HepG2 (cell line): ENCODE results near the gene TUBGCP6.

Experiments
- ARID2 ChIP-seq: sonication (generic); formaldehyde crosslinking; IDR thresholded peaks from 2 replicates; pipeline ENCODE4 v1.8.1; 2022; ENCODE audit warnings: mild to moderate bottlenecking, missing genetic modification reagents, borderline replicate concordance
- BHLHE40 ChIP-seq: IDR thresholded peaks from 2 replicates; pipeline ENCODE4 v1.6.1; 2011; ENCODE audit warnings: low read length, improper control_type of control experiment
- ELF4 ChIP-seq: sonication (generic); formaldehyde crosslinking; IDR thresholded peaks from 2 replicates; pipeline ENCODE4 v1.5.0; 2020; ENCODE audit warnings: missing genetic modification reagents, mild to moderate bottlenecking, moderate library complexity, borderline replicate concordance
- MAF1 ChIP-seq: sonication (generic); formaldehyde crosslinking; IDR thresholded peaks from 2 replicates; pipeline ENCODE4 v1.5.0; 2020; ENCODE audit warnings: missing genetic modification reagents, borderline replicate concordance
- MAFG ChIP-seq: sonication (generic); formaldehyde crosslinking; IDR thresholded peaks from 2 replicates; pipeline ENCODE4 v1.5.1; 2020; ENCODE audit warnings: mild to moderate bottlenecking, missing genetic modification reagents
- PAF1 ChIP-seq: IDR thresholded peaks from 2 replicates; pipeline ENCODE4 v1.6.1; 2016; ENCODE audit warnings: missing genetic modification reagents, missing compliant biosample characterization
- POLR2A ChIP-seq, 2 experiments: IDR thresholded peaks; 2 replicates each; pipeline ENCODE4 v1.6.1; 2011; ENCODE audit warnings: low read depth in 2 of 2, low read length in 2 of 2, mild to moderate bottlenecking in 1 of 2, moderate library complexity in 1 of 2; ENCODE audit not compliant: insufficient read depth in 1 of 2
- REL ChIP-seq: sonication (generic); formaldehyde crosslinking; conservative IDR thresholded peaks from 2 replicates; pipeline ENCODE4 v1.8.0; 2022; ENCODE audit warnings: mild to moderate bottlenecking, missing genetic modification reagents, moderate library complexity
- SALL1 ChIP-seq: sonication (generic); formaldehyde crosslinking; IDR thresholded peaks from 2 replicates; pipeline ENCODE4 v1.8.0; 2022; ENCODE audit warnings: mild to moderate bottlenecking, missing genetic modification reagents
- SP2 ChIP-seq: sonication (generic); formaldehyde crosslinking; IDR thresholded peaks from 2 replicates; pipeline ENCODE4 v1.5.1; 2020; ENCODE audit warnings: mild to moderate bottlenecking, missing genetic modification reagents
- TF ChIP-seq, protein P1 (sequence below): sonication (generic); formaldehyde crosslinking; IDR thresholded peaks from 2 replicates; pipeline ENCODE4 v1.8.0; 2022; ENCODE audit warnings: mild to moderate bottlenecking, missing genetic modification reagents
- TF ChIP-seq, protein P2 (sequence below): sonication (generic); formaldehyde crosslinking; IDR thresholded peaks from 2 replicates; pipeline ENCODE4 v1.5.0; 2020; ENCODE audit warnings: mild to moderate bottlenecking, missing genetic modification reagents, moderate library complexity
- TF ChIP-seq, protein P3 (sequence below): IDR thresholded peaks from 2 replicates; pipeline ENCODE4 v1.6.1; 2012; ENCODE audit warnings: inconsistent platforms

DNA sequence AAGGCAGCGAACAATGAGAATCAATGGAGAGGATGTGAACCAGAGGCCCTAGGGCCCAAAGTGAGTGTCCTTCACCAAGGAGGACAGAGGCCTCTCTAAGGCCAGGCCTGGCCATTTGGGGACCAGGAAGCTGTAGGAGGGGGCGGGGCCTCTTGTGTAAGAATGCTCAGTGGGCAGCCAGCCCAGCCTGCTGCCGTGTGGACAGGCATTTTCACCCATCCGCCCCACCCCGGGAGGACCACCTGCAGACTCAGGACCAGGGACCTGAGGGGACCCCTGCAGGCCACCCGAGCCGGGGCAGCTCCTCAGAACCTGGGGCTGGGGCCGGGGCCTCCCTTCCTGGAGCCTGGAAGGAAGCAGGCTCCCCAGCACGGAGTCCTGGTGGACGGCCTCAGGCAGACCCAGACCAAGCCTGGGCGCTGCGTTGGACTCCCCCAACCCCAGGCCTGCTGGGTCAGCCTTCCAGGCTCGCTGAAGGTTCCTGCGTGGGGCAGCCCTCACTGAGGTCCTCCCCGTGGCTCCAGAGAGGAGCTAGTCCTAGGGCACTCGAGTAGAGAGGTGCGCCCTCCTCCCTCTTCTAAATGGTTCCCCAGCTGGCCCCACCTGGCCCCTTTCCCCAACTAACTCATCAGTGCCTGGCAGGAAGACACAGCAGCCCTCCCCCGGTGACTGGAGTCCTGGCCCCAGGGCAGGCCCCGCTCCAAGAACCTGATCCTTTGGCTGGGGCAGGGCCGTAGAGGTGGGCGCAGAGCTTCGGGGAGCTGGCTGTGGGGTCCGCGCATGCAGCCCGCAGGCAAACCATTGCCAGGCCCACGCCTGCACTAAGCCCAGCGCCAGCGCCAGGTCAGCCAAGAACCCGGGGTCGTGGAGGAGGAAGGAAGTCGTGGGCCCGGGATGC is 60.6 kb downstream of the TUBGCP6 start:
- TF ChIP-seq POLR2A (IDR thresholded peaks at IDR 0.05; ENCODE audit: insufficient read depth in 1 of 2, low read depth in 2 of 2, low read length in 2 of 2) (peak in 1 of 2 experiments; percentile 49; a peak in 1 of 4 replicates), MAFG (CRISPR knock-in tag) (no peak), ARID2 (CRISPR knock-in tag) (no peak), BHLHE40 (no peak), REL (CRISPR knock-in tag) (no peak), PAF1 (no peak), MAF1 (CRISPR knock-in tag) (no peak), ELF4 (CRISPR knock-in tag) (no peak), SALL1 (CRISPR knock-in tag) (peak; percentile 7; the same call in 1 of the 2 replicates), SP2 (no peak)
- TF ChIP-seq, protein P1, sequence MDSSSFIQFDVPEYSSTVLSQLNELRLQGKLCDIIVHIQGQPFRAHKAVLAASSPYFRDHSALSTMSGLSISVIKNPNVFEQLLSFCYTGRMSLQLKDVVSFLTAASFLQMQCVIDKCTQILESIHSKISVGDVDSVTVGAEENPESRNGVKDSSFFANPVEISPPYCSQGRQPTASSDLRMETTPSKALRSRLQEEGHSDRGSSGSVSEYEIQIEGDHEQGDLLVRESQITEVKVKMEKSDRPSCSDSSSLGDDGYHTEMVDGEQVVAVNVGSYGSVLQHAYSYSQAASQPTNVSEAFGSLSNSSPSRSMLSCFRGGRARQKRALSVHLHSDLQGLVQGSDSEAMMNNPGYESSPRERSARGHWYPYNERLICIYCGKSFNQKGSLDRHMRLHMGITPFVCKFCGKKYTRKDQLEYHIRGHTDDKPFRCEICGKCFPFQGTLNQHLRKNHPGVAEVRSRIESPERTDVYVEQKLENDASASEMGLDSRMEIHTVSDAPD (CRISPR knock-in tag) = no peak
- TF ChIP-seq, protein P2, sequence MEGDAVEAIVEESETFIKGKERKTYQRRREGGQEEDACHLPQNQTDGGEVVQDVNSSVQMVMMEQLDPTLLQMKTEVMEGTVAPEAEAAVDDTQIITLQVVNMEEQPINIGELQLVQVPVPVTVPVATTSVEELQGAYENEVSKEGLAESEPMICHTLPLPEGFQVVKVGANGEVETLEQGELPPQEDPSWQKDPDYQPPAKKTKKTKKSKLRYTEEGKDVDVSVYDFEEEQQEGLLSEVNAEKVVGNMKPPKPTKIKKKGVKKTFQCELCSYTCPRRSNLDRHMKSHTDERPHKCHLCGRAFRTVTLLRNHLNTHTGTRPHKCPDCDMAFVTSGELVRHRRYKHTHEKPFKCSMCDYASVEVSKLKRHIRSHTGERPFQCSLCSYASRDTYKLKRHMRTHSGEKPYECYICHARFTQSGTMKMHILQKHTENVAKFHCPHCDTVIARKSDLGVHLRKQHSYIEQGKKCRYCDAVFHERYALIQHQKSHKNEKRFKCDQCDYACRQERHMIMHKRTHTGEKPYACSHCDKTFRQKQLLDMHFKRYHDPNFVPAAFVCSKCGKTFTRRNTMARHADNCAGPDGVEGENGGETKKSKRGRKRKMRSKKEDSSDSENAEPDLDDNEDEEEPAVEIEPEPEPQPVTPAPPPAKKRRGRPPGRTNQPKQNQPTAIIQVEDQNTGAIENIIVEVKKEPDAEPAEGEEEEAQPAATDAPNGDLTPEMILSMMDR = peak; percentile 34
- TF ChIP-seq, protein P3, sequence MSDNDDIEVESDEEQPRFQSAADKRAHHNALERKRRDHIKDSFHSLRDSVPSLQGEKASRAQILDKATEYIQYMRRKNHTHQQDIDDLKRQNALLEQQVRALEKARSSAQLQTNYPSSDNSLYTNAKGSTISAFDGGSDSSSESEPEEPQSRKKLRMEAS = 0 out of 2 replicates have a peak, but pooled peaks have one; percentile 26
